RWPE1 (cell line): ENCODE measurements around the gene LVRN.

ENCODE experiments used
- CTCF ChIA-PET: fragments of 350-600 bp; sonication (Branson Sonifier 250); formaldehyde crosslinking; extraction: SDS; loops from one replicate; lab custom pipeline; 2021; lab: Yijun Ruan, JAX
- POLR2A ChIA-PET: fragments of 400-600 bp; formaldehyde crosslinking; extraction: SDS; loops from one replicate; lab custom pipeline; 2020; ENCODE audit warnings: antibody characterized with exemption; ENCODE audit not compliant: low non-redundant PET; lab: Yijun Ruan, JAX
- DNase-seq: peaks from one replicate; pipeline ENCODE4 v3.0.0; 2012; ENCODE audit warnings: low spot score
- H3K27ac ChIP-seq: fragments of 450-650 bp; 2 replicates; pipeline ENCODE4 v1.5.1; 2017
- TF ChIP-seq, protein P1 (sequence below): fragments of 450-650 bp; conservative IDR thresholded peaks from 2 replicates; pipeline ENCODE4 v1.5.1; 2017; ENCODE audit warnings: low read depth, mild to moderate bottlenecking

The LVRN gene

DNA sequence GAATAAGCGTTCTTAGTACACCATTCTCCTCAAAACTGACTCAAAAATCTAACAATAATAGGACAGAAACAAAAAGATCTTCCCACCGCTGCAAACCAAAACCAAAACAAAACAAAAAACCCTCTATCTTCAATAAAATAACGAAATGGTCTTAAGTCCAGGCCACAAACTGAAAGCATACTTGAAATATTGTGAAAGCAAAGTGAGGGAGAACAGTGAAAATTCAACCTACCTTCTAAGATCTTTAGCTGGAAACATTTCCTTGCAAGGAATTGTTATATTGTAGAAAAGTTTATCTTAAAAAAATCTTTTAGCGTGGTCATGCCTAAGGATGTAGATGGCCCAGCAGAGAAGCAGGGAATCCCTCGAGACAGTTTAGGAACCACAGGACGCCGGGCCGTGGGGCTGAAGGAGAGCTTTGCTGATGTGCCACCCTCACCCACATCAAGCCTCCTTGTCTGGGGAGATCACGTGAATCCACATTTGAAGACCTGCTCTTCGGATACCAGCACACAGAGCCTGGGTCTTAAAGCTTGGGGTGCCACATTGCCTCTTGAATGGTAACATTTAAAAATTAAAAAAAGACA lies 27.8 kb upstream of the LVRN start:
- no peak overlapping the region for H3K27ac ChIP-seq
- TF ChIP-seq, protein P1, sequence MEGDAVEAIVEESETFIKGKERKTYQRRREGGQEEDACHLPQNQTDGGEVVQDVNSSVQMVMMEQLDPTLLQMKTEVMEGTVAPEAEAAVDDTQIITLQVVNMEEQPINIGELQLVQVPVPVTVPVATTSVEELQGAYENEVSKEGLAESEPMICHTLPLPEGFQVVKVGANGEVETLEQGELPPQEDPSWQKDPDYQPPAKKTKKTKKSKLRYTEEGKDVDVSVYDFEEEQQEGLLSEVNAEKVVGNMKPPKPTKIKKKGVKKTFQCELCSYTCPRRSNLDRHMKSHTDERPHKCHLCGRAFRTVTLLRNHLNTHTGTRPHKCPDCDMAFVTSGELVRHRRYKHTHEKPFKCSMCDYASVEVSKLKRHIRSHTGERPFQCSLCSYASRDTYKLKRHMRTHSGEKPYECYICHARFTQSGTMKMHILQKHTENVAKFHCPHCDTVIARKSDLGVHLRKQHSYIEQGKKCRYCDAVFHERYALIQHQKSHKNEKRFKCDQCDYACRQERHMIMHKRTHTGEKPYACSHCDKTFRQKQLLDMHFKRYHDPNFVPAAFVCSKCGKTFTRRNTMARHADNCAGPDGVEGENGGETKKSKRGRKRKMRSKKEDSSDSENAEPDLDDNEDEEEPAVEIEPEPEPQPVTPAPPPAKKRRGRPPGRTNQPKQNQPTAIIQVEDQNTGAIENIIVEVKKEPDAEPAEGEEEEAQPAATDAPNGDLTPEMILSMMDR, result no peak
- CTCF ChIA-PET, result no interaction called here
- POLR2A ChIA-PET, result no interaction called here
- no peak for DNase-seq

DNA sequence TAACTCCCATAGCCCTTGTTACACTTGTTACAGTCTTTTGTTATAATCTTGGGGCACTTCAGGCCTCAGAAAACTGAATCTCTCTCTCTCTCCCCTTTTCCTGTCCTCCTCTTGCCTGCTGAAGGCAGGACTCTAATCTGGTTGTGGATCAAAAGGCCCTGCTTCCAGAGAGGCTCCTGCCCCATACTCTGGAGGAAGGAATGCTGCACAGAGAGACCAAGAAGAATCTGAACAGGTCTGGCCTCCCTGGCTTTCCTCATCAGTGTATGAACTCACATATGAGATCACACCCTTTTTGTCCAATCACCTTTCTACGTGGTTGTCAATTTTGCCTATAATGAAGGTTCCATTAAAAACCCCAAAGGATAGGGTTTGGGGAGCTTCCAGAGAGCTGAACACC lies 26.2 kb upstream of the LVRN start:
- ChIA-PET POLR2A (no interaction called here), CTCF (no interaction called here)
- DNase-seq, result no peak

DNA sequence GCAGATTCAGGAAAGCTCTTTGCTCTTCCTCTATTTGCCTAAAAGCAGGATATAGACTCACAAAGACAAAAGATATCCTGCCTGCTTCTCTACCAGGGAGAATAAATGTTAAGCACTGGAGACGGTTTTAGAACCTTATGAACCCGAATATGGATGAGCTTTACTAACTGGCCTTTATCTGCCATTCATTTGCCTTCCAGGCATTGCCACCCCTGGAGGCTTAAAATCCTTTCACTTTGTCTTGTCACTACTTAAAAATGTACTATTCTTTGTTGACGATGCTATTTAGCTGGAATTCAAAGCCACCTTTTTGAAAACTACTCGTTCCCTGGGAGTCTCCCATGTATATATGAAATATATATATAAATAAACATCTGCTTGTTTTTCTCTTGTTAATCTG lies 23.2 kb upstream of the LVRN start:
- TF ChIP-seq, protein P1, result no peak
- ChIA-PET CTCF (interaction anchor here (0.6 kb wide), 1 partner anchor 12 kb away, joined by 5 read pairs; no protein-coding TSS in a partner anchor), POLR2A (no interaction called here)
- H3K27ac ChIP-seq, result no peak overlapping the region
- DNase-seq, result no peak

More for the DNA sequence above, 26.2 kb upstream of the LVRN start:
- no peak overlapping the region for H3K27ac ChIP-seq
- TF ChIP-seq, protein P1, result no peak

DNA sequence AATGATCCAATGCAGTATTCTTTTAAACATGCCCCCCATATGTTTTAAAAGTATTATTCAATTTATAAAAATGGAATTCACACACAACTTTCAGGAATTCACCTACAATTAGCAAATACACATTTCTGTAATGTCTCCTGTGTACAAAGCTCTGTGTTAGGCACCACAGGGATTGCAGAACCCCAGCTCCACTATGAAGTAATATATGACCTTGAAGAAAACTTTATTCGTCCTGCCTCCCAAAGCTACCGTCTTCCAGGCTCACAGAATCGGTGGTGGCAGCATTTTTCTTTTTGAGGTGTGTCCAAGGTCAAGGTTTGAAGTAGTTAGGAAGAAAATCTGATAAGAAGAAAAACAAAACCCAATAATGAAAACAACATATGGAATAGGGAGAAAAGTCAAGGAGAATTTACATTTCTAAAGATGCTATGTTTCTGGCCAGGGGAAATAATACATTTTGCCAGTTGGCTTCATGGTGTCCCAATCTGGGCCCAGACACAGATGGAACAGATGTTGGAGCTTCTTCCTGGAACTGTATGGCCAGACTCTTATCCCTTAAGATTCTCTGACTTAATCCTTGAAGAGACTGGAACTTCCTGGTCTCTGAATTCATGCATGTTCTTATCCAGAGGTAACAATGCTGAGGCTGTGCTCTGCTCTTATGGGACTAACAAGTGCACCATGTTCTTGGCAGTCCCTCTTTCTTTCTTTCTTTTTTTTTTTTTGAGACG lies 22.0 kb upstream of the LVRN start:
- TF ChIP-seq, protein P1, result no peak
- no peak for DNase-seq
- CTCF ChIA-PET, result no interaction called here
- H3K27ac ChIP-seq, result no peak overlapping the region
- POLR2A ChIA-PET, result no interaction called here

DNA sequence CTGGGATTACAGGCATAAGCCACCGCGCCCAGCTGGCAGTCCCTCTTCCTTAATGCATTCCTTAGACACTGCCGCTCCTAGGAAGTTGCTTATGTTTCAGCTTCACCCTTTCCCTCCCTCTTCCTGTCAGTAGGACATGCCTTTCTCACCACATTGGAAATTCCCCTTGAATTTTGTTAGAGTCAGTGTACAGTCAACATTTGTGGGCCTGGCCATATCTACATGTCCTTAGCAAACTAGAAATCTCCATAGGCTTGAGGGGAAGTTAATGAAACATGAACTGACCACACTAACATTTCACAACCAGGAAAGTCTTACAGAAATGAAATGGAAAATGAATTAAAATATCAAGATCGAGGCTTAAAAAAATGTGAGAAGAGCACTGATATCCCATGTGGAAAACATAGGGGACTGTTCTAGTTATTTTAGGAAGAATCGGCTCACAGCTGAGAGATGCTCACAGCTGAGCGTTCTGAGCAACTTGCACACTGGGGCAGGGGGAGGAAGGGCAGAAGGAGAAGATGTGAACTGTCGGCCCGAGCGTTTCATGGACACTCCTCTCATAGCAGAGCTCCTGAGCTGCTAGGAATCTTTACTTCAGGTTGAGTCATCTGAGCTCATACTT lies 21.1 kb upstream of the LVRN start:
- TF ChIP-seq, protein P1, result no peak
- no peak overlapping the region for H3K27ac ChIP-seq
- DNase-seq, result peak; percentile 36
- POLR2A ChIA-PET, result no interaction called here
- CTCF ChIA-PET, result no interaction called here

DNA sequence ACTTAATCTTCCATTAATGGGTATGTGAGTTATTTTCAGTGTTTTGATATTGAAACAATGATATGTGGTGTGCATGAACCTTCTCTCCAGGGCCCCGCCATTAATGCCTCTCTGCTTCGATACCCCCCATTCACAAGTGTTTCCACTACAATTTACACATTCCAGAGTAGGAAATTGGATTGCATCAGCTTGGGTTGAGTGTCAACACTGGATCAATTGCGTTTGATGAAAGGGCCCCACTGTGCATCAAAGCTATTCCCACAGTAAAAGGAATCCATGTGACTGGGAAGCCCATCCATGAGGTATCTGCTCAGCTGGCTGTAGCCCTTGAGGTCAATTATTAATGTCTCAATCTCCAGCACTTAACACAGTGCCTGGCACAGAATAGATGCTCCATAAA lies 17.8 kb upstream of the LVRN start:
- H3K27ac ChIP-seq, result no peak overlapping the region
- no peak for DNase-seq
- CTCF ChIA-PET, result no interaction called here
- TF ChIP-seq, protein P1, result no peak
- POLR2A ChIA-PET, result no interaction called here
